WTC11 (cell line): ENCODE measurements around the gene TIAM2. TPM values are rescaled to one million over a fixed set of nuclear protein-coding genes. Genes with fewer than 3 reads are reported as not detected.
A peak's percentile ranks its signal among the peaks of the same experiment; 100 is the strongest.

Experiments used
- ATAC-seq: fragments of 200-7000 bp; cut with Tn5 transposase; 2 replicates; pipeline ENCODE4 v1.10.0; 2021; ENCODE audit warnings: mild to moderate bottlenecking, moderate library complexity
- CTCF ChIA-PET: fragments of 300-600 bp; sonication (Branson Sonifier 250); formaldehyde crosslinking; loops from one replicate; lab custom pipeline; 2021; ENCODE audit warnings: antibody characterized with exemption; lab: Charles Lee
- POLR2A ChIA-PET: fragments of 350-600 bp; sonication (Branson Sonifier 250); formaldehyde crosslinking; loops from one replicate; lab custom pipeline; 2021; ENCODE audit warnings: antibody characterized with exemption; lab: Charles Lee
- DNase-seq: peaks from one replicate; pipeline ENCODE4 v3.0.0; 2021; ENCODE audit warnings: low spot score
- H3K27ac Mint-ChIP-seq: 2 replicates; pipeline ENCODE4 v1.8.0; 2021; ENCODE audit warnings: mixed read lengths
- H3K27me3 Mint-ChIP-seq: 2 replicates; pipeline ENCODE4 v1.8.0; 2021; ENCODE audit warnings: low read depth, mild to moderate bottlenecking, moderate library complexity, mixed read lengths
- H3K36me3 Mint-ChIP-seq: 2 replicates; pipeline ENCODE4 v1.8.0; 2021; ENCODE audit warnings: mixed read lengths
- H3K4me1 Mint-ChIP-seq: 2 replicates; pipeline ENCODE4 v1.8.0; 2022; ENCODE audit warnings: mixed read lengths
- H3K4me3 Mint-ChIP-seq: 2 replicates; pipeline ENCODE4 v1.8.0; 2021; ENCODE audit warnings: mild to moderate bottlenecking, moderate library complexity, mixed read lengths
- H3K9me3 Mint-ChIP-seq: 2 replicates; pipeline ENCODE4 v1.8.0; 2021; ENCODE audit warnings: mixed read lengths
- CREM ChIP-seq: sonication (generic); formaldehyde crosslinking; IDR thresholded peaks from 2 replicates; pipeline ENCODE4 v1.8.1; 2022; ENCODE audit warnings: mild to moderate bottlenecking, missing genetic modification reagents, moderate library complexity
- FOXK1 ChIP-seq: sonication (generic); formaldehyde crosslinking; IDR thresholded peaks from 2 replicates; pipeline ENCODE4 v1.8.0; 2022; ENCODE audit warnings: mild to moderate bottlenecking, moderate library complexity, missing genetic modification reagents
- IRF2 ChIP-seq: sonication (generic); formaldehyde crosslinking; IDR thresholded peaks from 2 replicates; pipeline ENCODE4 v1.8.0; 2022; ENCODE audit warnings: low read depth, missing genetic modification reagents, borderline replicate concordance
- JAZF1 ChIP-seq: fragments of 250-450 bp; sonication (Bioruptor Pico); IDR thresholded peaks from 2 replicates; pipeline ENCODE4 v1.9.0; 2021; ENCODE audit warnings: moderate library complexity, mild to moderate bottlenecking, inconsistent platforms
- MYBL2 ChIP-seq: sonication (generic); formaldehyde crosslinking; IDR thresholded peaks from 2 replicates; pipeline ENCODE4 v1.8.1; 2023; ENCODE audit warnings: mild to moderate bottlenecking, moderate library complexity, missing genetic modification reagents
- NFATC4 ChIP-seq: fragments of 250-450 bp; sonication (Bioruptor Pico); IDR thresholded peaks from 2 replicates; pipeline ENCODE4 v1.9.0; 2021; ENCODE audit warnings: mild to moderate bottlenecking
- SOX15 ChIP-seq: fragments of 250-450 bp; sonication (Bioruptor Pico); IDR thresholded peaks from 2 replicates; pipeline ENCODE4 v1.9.0; 2021; ENCODE audit warnings: mild to moderate bottlenecking
- SP1 ChIP-seq: sonication (generic); formaldehyde crosslinking; conservative IDR thresholded peaks from 2 replicates; pipeline ENCODE4 v1.8.1; 2022; ENCODE audit warnings: missing genetic modification reagents
- TEAD1 ChIP-seq: sonication (generic); formaldehyde crosslinking; IDR thresholded peaks from 2 replicates; pipeline ENCODE4 v1.8.0; 2022; ENCODE audit warnings: mild to moderate bottlenecking, missing genetic modification reagents
- TEAD4 ChIP-seq: sonication (generic); formaldehyde crosslinking; IDR thresholded peaks from 2 replicates; pipeline ENCODE4 v1.8.0; 2022; ENCODE audit warnings: mild to moderate bottlenecking, missing genetic modification reagents
- ZNF138 ChIP-seq: sonication (generic); formaldehyde crosslinking; conservative IDR thresholded peaks from 2 replicates; pipeline ENCODE4 v1.8.1; 2022; ENCODE audit warnings: mild to moderate bottlenecking, moderate library complexity, missing genetic modification reagents
- ZNF416 ChIP-seq: fragments of 250-450 bp; sonication (Bioruptor Pico); IDR thresholded peaks from 2 replicates; pipeline ENCODE4 v1.9.0; 2021; ENCODE audit warnings: mild to moderate bottlenecking, inconsistent platforms
- total RNA-seq: library from RNA; stranded (reverse); gene quantifications from 3 replicates; pipeline ENCODE4 v1.2.3, GENCODE V29; 2021
- TF ChIP-seq, protein P1 (sequence below): sonication (generic); formaldehyde crosslinking; IDR thresholded peaks from 2 replicates; pipeline ENCODE4 v1.8.1; 2023; ENCODE audit warnings: mild to moderate bottlenecking, missing genetic modification reagents, moderate library complexity
- TF ChIP-seq, protein P2 (sequence below): sonication (generic); formaldehyde crosslinking; IDR thresholded peaks from 2 replicates; pipeline ENCODE4 v1.8.1; 2022; ENCODE audit warnings: low read depth, missing genetic modification reagents, borderline replicate concordance
- TF ChIP-seq, protein P3 (sequence below): sonication (generic); formaldehyde crosslinking; IDR thresholded peaks from 2 replicates; pipeline ENCODE4 v1.8.1; 2023; ENCODE audit warnings: mild to moderate bottlenecking, moderate library complexity, missing genetic modification reagents
- TF ChIP-seq, protein P4 (sequence below): sonication (generic); formaldehyde crosslinking; IDR thresholded peaks from 2 replicates; pipeline ENCODE4 v1.8.1; 2023; ENCODE audit warnings: mild to moderate bottlenecking, missing genetic modification reagents
- TF ChIP-seq, protein P5 (sequence below): sonication (generic); formaldehyde crosslinking; IDR thresholded peaks from 2 replicates; pipeline ENCODE4 v1.8.0; 2022; ENCODE audit warnings: mild to moderate bottlenecking, missing genetic modification reagents
- TF ChIP-seq, protein P6 (sequence below): sonication (generic); formaldehyde crosslinking; IDR thresholded peaks from 2 replicates; pipeline ENCODE4 v1.8.1; 2022; ENCODE audit warnings: mild to moderate bottlenecking, missing genetic modification reagents, moderate library complexity, borderline replicate concordance

The TIAM2 gene
- total RNA-seq, 1 experiment from 2014 or later, result 15.1 TPM

DNA sequence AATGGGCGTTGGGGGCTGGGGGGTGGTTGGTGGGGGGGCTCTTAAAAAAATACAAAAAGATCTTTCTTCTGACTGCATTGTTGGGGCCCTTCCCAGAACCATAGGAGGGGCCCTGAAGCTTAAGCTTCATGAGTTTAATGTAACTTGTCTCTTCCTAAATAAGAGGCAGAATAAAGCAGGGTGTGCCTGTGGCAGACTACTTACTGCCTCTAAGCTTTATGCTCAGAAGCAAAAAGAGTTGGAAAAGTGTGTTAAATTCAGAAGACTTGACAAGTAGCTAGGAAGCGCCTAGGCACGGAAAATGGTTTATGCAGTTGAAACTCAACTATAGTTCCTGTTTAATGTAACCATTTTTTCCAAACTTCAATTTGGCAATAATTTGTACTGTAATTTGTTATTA lies 44.5 kb downstream of the TIAM2 start:
- Mint-ChIP-seq H3K4me3 (no peak overlapping the region), H3K4me1 (peaks cover 70% of the 10 kb centered on the region), H3K27me3 (no peaks in the 10 kb centered on the region), H3K36me3 (peaks cover 4% of the 10 kb centered on the region; the same call in 1 of the 2 replicates), H3K9me3 (peaks cover under 1% of the 10 kb centered on the region), H3K27ac (no peak overlapping the region)
- CTCF ChIA-PET, result interaction anchor here (2.3 kb wide), 1 partner anchor 113 kb away, joined by 6 read pairs; no protein-coding TSS in a partner anchor
- POLR2A ChIA-PET, result no interaction called here
- TF ChIP-seq FOXK1 (CRISPR knock-in tag) (no peak), MYBL2 (no peak), ZNF416 (no peak), TEAD1 (CRISPR knock-in tag) (no peak), ZNF138 (CRISPR knock-in tag) (no peak), NFATC4 (no peak), TEAD4 (CRISPR knock-in tag) (no peak), SP1 (CRISPR knock-in tag) (no peak), CREM (CRISPR knock-in tag) (no peak), IRF2 (CRISPR knock-in tag) (no peak), JAZF1 (CRISPR knock-in tag) (no peak)
- TF ChIP-seq, protein P1, sequence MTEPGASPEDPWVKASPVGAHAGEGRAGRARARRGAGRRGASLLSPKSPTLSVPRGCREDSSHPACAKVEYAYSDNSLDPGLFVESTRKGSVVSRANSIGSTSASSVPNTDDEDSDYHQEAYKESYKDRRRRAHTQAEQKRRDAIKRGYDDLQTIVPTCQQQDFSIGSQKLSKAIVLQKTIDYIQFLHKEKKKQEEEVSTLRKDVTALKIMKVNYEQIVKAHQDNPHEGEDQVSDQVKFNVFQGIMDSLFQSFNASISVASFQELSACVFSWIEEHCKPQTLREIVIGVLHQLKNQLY (CRISPR knock-in tag), result no peak
- TF ChIP-seq, protein P2, sequence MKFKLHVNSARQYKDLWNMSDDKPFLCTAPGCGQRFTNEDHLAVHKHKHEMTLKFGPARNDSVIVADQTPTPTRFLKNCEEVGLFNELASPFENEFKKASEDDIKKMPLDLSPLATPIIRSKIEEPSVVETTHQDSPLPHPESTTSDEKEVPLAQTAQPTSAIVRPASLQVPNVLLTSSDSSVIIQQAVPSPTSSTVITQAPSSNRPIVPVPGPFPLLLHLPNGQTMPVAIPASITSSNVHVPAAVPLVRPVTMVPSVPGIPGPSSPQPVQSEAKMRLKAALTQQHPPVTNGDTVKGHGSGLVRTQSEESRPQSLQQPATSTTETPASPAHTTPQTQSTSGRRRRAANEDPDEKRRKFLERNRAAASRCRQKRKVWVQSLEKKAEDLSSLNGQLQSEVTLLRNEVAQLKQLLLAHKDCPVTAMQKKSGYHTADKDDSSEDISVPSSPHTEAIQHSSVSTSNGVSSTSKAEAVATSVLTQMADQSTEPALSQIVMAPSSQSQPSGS (CRISPR knock-in tag), result no peak
- TF ChIP-seq, protein P3, sequence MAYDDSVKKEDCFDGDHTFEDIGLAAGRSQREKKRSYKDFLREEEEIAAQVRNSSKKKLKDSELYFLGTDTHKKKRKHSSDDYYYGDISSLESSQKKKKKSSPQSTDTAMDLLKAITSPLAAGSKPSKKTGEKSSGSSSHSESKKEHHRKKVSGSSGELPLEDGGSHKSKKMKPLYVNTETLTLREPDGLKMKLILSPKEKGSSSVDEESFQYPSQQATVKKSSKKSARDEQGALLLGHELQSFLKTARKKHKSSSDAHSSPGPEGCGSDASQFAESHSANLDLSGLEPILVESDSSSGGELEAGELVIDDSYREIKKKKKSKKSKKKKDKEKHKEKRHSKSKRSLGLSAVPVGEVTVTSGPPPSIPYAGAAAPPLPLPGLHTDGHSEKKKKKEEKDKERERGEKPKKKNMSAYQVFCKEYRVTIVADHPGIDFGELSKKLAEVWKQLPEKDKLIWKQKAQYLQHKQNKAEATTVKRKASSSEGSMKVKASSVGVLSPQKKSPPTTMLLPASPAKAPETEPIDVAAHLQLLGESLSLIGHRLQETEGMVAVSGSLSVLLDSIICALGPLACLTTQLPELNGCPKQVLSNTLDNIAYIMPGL (CRISPR knock-in tag), result no peak
- TF ChIP-seq, protein P4, sequence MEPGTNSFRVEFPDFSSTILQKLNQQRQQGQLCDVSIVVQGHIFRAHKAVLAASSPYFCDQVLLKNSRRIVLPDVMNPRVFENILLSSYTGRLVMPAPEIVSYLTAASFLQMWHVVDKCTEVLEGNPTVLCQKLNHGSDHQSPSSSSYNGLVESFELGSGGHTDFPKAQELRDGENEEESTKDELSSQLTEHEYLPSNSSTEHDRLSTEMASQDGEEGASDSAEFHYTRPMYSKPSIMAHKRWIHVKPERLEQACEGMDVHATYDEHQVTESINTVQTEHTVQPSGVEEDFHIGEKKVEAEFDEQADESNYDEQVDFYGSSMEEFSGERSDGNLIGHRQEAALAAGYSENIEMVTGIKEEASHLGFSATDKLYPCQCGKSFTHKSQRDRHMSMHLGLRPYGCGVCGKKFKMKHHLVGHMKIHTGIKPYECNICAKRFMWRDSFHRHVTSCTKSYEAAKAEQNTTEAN (CRISPR knock-in tag), result no peak
- DNase-seq (no peak), ATAC-seq (no peak)

DNA sequence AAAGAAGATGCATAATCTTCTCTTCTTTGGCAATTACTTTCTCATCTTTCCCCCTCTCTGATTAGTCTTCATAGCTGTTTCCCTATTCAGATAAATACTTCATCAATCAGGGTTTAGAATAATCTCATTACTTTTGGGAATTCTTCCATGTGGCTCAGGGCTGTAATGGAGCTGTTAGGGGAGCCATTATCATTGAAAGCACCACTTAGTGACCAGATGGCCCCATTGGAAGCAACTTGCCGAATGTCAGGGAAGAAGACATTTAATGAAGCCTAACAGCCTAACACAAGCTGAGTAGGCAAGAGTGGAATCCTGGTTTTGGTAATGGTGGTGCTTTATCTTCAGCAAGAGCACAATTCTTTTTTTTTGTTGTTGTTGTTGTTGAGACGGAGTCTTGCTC lies 45.0 kb downstream of the TIAM2 start:
- Mint-ChIP-seq H3K27me3 (no peaks in the 10 kb centered on the region), H3K9me3 (no peaks in the 10 kb centered on the region), H3K36me3 (0 out of 2 replicates have a peak, but pooled peaks cover under 1% of the 10 kb centered on the region), H3K27ac (no peak overlapping the region; the same call in 1 of the 2 replicates), H3K4me3 (no peak overlapping the region), H3K4me1 (peaks cover 70% of the 10 kb centered on the region)
- ChIA-PET CTCF (interaction anchor here (1.0 kb wide), 1 partner anchor 112 kb away, joined by 3 read pairs; no protein-coding TSS in a partner anchor), POLR2A (no interaction called here)
- no peak for TF ChIP-seq SOX15 (CRISPR knock-in tag)
- TF ChIP-seq, protein P5, sequence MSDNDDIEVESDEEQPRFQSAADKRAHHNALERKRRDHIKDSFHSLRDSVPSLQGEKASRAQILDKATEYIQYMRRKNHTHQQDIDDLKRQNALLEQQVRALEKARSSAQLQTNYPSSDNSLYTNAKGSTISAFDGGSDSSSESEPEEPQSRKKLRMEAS, result no peak
- TF ChIP-seq, protein P6, sequence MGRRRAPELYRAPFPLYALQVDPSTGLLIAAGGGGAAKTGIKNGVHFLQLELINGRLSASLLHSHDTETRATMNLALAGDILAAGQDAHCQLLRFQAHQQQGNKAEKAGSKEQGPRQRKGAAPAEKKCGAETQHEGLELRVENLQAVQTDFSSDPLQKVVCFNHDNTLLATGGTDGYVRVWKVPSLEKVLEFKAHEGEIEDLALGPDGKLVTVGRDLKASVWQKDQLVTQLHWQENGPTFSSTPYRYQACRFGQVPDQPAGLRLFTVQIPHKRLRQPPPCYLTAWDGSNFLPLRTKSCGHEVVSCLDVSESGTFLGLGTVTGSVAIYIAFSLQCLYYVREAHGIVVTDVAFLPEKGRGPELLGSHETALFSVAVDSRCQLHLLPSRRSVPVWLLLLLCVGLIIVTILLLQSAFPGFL (CRISPR knock-in tag), result no peak
- TF ChIP-seq ZNF416, result no peak
- TF ChIP-seq, protein P3 (CRISPR knock-in tag), result no peak
- ATAC-seq, result peak; percentile 67
- no peak for DNase-seq
